Measurements from ENCODE around the gene ART1.
"Not testable (repeated sequence)": the region's sequence is repeated elsewhere in the genome, so short reads cannot be mapped to it uniquely, and the experiment has no call there.

GRCh38 chr11:3643102-3643546 lies 1.8 kb upstream of the ART1 start:
- TF ChIP-seq, protein P1, sequence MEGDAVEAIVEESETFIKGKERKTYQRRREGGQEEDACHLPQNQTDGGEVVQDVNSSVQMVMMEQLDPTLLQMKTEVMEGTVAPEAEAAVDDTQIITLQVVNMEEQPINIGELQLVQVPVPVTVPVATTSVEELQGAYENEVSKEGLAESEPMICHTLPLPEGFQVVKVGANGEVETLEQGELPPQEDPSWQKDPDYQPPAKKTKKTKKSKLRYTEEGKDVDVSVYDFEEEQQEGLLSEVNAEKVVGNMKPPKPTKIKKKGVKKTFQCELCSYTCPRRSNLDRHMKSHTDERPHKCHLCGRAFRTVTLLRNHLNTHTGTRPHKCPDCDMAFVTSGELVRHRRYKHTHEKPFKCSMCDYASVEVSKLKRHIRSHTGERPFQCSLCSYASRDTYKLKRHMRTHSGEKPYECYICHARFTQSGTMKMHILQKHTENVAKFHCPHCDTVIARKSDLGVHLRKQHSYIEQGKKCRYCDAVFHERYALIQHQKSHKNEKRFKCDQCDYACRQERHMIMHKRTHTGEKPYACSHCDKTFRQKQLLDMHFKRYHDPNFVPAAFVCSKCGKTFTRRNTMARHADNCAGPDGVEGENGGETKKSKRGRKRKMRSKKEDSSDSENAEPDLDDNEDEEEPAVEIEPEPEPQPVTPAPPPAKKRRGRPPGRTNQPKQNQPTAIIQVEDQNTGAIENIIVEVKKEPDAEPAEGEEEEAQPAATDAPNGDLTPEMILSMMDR (IDR thresholded peaks at IDR 0.05; ENCODE audit: extremely low read depth in 1 of 2, insufficient read depth in 1 of 2, low read depth in 1 of 2, low read length in 2 of 2), result not testable (repeated sequence)
- TF ChIP-seq JUN (IDR thresholded peaks at IDR 0.05; ENCODE audit: borderline replicate concordance, insufficient read depth, insufficient read length, low read depth); POLR2A (IDR thresholded peaks at IDR 0.05; ENCODE audit: low read depth, low read length); FOS (IDR thresholded peaks at IDR 0.05; ENCODE audit: borderline replicate concordance, insufficient read depth, low read length); GATA2 (IDR thresholded peaks at IDR 0.05; ENCODE audit: insufficient read depth, insufficient read length, low read depth, low read length); EZH2 (IDR thresholded peaks at IDR 0.05; ENCODE audit: borderline replicate concordance, low read depth, low read length, severe bottlenecking); MAX (IDR thresholded peaks at IDR 0.05; ENCODE audit: insufficient read depth, insufficient read length); MYC (IDR thresholded peaks at IDR 0.05; ENCODE audit: low read depth, low read length): not testable (repeated sequence)

Measured in endothelial cell of umbilical vein (primary cell).